ENCODE data around the gene AP2B1.
A peak's percentile ranks its signal among the peaks of the same experiment; 100 is the strongest.

DNA sequence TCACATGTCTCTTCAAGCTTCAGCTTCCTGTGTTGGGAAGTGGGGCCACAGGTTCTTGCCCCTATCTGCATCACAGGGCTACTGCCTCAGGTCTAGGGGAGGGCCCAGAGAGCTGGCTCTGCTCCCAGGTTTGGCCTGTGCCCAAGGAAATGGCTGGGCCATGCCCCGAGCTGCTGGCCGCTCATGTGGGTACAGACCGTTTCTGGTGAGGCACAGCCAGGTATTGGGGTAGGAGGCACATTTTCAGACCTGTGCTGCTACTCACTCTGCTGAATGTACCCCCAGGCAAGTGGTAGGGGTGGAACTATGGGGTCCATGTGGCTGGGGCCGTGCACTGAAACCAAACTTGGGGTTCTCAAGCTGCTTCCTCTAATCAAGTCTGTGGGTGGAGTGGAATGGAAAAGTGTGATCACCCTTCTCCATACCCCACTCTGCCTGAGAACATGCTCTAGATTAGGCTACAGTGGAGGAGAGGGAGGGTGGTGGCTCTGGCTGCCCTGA is 161.3 kb downstream of the AP2B1 start:
- TF ChIP-seq, protein P1, sequence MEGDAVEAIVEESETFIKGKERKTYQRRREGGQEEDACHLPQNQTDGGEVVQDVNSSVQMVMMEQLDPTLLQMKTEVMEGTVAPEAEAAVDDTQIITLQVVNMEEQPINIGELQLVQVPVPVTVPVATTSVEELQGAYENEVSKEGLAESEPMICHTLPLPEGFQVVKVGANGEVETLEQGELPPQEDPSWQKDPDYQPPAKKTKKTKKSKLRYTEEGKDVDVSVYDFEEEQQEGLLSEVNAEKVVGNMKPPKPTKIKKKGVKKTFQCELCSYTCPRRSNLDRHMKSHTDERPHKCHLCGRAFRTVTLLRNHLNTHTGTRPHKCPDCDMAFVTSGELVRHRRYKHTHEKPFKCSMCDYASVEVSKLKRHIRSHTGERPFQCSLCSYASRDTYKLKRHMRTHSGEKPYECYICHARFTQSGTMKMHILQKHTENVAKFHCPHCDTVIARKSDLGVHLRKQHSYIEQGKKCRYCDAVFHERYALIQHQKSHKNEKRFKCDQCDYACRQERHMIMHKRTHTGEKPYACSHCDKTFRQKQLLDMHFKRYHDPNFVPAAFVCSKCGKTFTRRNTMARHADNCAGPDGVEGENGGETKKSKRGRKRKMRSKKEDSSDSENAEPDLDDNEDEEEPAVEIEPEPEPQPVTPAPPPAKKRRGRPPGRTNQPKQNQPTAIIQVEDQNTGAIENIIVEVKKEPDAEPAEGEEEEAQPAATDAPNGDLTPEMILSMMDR (IDR thresholded peaks at IDR 0.05; ENCODE audit: low read depth, low read length, missing input control), result no peak
- TF ChIP-seq REST (IDR thresholded peaks at IDR 0.05), result no peak
- TF ChIP-seq JUND (IDR thresholded peaks at IDR 0.05), result no peak
- TF ChIP-seq GABPA (IDR thresholded peaks at IDR 0.05 in 1 of 2, conservative IDR thresholded peaks at IDR 0.05 in 1 of 2), result no peak
- TF ChIP-seq SP1 (IDR thresholded peaks at IDR 0.05), result no peak
- no peak for TF ChIP-seq YY1 (IDR thresholded peaks at IDR 0.05)
- TF ChIP-seq, protein P2, sequence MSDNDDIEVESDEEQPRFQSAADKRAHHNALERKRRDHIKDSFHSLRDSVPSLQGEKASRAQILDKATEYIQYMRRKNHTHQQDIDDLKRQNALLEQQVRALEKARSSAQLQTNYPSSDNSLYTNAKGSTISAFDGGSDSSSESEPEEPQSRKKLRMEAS (IDR thresholded peaks at IDR 0.05), result no peak
- TF ChIP-seq RAD21 (IDR thresholded peaks at IDR 0.05), result peak in 1 of 2 donors; percentile 42
- TF ChIP-seq RXRA (IDR thresholded peaks at IDR 0.05), result no peak
- TF ChIP-seq TAF1 (conservative IDR thresholded peaks at IDR 0.05), result no peak
- no peak for TF ChIP-seq ATF3 (IDR thresholded peaks at IDR 0.05)
- TF ChIP-seq EGR1 (IDR thresholded peaks at IDR 0.05; ENCODE audit: low read depth in 2 of 2), result no peak
- no peak for TF ChIP-seq HNF4G (IDR thresholded peaks at IDR 0.05)

Data from liver (tissue), 3 donors.